HepG2 (cell line): ENCODE results near the gene SLC17A8. TPM values are rescaled to one million over a fixed set of nuclear protein-coding genes. Genes with fewer than 3 reads are reported as not detected.

Experiments used
- ESRRA ChIP-seq: sonication (generic); formaldehyde crosslinking; IDR thresholded peaks from 2 replicates; pipeline ENCODE4 v1.5.1; 2020; ENCODE audit warnings: mild to moderate bottlenecking, low read depth, missing genetic modification reagents
- FOSL2 ChIP-seq: sonication (generic); formaldehyde crosslinking; IDR thresholded peaks from 2 replicates; pipeline ENCODE4 v1.4.0; 2020; ENCODE audit warnings: missing genetic modification reagents
- HCFC1 ChIP-seq: fragments of 150-350 bp; IDR thresholded peaks from 2 replicates; pipeline ENCODE4 v1.6.1; 2014; ENCODE audit warnings: low read depth, low read length
- HIC2 ChIP-seq: sonication (generic); formaldehyde crosslinking; IDR thresholded peaks from 2 replicates; pipeline ENCODE4 v1.9.0; 2022; ENCODE audit warnings: low read depth, missing genetic modification reagents
- KDM1A ChIP-seq: IDR thresholded peaks from 2 replicates; pipeline ENCODE4 v1.6.1; 2016; ENCODE audit warnings: missing compliant biosample characterization
- KLF16 ChIP-seq, 2 experiments: sonication (generic) in 1 of 2; formaldehyde crosslinking in 1 of 2; IDR thresholded peaks; 2 replicates each; pipeline versions ENCODE4 v1.6.1 to v1.8.0; 2016 to 2023; ENCODE audit warnings: missing genetic modification reagents in 2 of 2, missing compliant biosample characterization in 1 of 2
- NBN ChIP-seq: fragments of 450-650 bp; conservative IDR thresholded peaks from 2 replicates; pipeline ENCODE4 v1.6.1; 2017
- SNAPC4 ChIP-seq: sonication (generic); formaldehyde crosslinking; IDR thresholded peaks from 2 replicates; pipeline ENCODE4 v1.4.0; 2020; ENCODE audit warnings: mild to moderate bottlenecking, missing genetic modification reagents
- ZGPAT ChIP-seq: IDR thresholded peaks from 2 replicates; pipeline ENCODE4 v1.6.1; 2016; ENCODE audit warnings: mild to moderate bottlenecking
- ZKSCAN5 ChIP-seq: sonication (generic); formaldehyde crosslinking; IDR thresholded peaks from 2 replicates; pipeline ENCODE4 v1.5.1; 2020; ENCODE audit warnings: mild to moderate bottlenecking, missing genetic modification reagents
- polyA plus RNA-seq, 8 experiments: library from polyadenylated mRNA; depleted of rRNA in 3 of 8; stranded (reverse) in 7 of 8; unstranded in 1 of 8; fragments of >200 nt; fragmentation: Illumina TruSeq in 4 of 8; extraction: Trizol in 4 of 8; gene quantifications; 2 replicates each; pipeline versions ENCODE4 v1.2.1 to v1.2.3, GENCODE V29; 2011 to 2016; ENCODE audit warnings: low read depth in 4 of 8, missing spikeins in 1 of 8, mixed read lengths in 1 of 8; ENCODE audit not compliant: insufficient read depth in 1 of 8
- total RNA-seq, 5 experiments: library from RNA; depleted of rRNA; stranded (reverse); fragments of >200 nt; fragmentation: Illumina TruSeq; extraction: Trizol; gene quantifications; 2 replicates each; pipeline ENCODE4 v1.2.3, GENCODE V29; 2016; ENCODE audit warnings: low read depth in 1 of 5

Gene SLC17A8
- total and polyA plus RNA-seq, 2 of the 13 experiments (the other 11 are each of a cell fraction or from before 2014, with no cell fraction given): 0.07 to 0.15 TPM

GRCh38 chr12:100337299-100337698 is 19.6 kb upstream of the SLC17A8 start (continued):
- TF ChIP-seq SNAPC4 (CRISPR knock-in tag) (no peak), ZGPAT (CRISPR knock-in tag) (no peak), KLF16 (CRISPR knock-in tag; IDR thresholded peaks at IDR 0.05) (no peak), HIC2 (CRISPR knock-in tag) (no peak), NBN (no peak), FOSL2 (no peak), ZKSCAN5 (CRISPR knock-in tag) (no peak), HCFC1 (no peak), KDM1A (CRISPR knock-in tag) (no peak), ESRRA (CRISPR knock-in tag) (no peak)
